Measurements from ENCODE around the gene SDCCAG8.

SDCCAG8 gene

DNA sequence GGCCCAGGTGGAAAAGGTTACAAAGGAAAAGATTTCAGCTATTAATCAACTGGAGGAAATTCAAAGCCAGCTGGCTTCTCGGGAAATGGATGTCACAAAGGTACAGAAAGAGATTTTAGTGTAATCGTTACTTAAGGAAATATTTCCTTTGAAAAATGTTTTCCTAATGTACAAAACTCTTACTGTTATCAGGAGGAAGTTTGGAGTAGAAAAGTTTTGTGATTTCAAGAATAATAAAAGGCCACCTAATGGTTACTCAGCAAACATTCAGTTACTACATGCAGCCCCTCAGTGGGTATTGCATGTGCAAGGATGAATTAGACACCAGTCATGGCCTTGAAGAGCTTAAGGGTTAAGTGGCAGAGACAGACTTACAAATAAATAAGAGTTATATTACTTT lies 85.2 kb downstream of the SDCCAG8 start:
- DNase-seq = no peak

DNA sequence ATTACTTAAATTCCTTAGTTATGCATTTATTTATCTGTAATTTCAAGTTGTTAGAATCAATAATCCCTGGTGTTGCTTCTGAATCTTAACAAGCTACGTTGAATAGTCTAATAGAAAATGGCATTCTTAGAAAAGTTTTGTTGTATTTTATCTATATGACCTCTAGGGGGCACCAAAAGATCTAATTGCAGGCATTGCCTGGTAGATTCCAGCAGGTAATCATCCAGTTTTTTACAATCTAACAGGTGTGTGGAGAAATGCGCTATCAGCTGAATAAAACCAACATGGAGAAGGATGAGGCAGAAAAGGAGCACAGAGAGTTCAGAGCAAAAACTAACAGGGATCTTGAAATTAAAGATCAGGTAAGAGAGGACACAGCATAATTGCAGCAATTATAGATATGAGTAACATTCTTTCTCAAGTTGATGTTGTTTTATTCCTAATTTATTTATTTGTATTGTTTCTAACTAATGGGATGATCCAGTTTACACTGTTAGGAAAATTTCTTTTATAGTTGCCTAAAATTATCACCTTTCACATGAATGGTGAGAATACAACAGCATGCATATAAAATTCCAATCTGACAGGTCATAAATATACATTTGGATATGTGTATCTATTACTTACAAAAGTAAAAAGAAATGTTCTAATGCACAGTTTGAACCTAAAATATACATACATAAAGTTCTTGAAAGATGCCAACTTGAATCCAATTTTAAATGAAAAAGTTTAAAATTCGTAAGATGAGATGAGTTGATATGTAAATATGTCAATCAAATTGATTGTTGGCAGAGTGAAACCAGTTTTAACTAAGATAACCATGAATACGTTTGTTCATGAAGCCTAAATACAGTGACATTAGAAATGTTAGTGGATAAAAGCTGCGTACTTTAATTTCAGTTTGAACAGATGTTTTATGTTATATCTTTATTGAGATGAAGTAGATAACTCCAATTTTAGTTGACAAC lies 88.4 kb downstream of the SDCCAG8 start:
- DNase-seq = no peak

GRCh38 chr1:243345205-243345604 lies 89.4 kb downstream of the SDCCAG8 start:
- no peak for DNase-seq

DNA sequence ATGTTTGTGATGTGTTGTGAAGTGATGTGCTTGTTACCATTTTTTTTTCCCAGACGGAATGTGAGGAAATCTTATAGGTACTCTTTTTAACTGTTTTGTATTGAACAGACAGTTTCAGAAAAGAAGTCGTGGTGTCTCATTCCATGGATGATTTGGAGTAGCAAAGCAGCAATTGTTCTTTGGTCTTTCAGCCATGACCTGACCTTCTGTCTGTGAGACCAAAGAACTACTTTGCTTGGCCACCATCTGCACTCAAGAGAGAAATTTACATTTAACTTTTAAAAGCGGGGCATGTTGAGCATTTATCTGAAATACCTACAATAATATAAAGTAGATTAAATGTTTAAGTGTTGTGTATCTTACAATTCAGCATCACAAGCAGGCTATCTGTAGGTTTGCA lies 90.2 kb downstream of the SDCCAG8 start:
- no peak for DNase-seq

GRCh38 chr1:243346468-243346867 lies 90.6 kb downstream of the SDCCAG8 start:
- DNase-seq = no peak

DNA sequence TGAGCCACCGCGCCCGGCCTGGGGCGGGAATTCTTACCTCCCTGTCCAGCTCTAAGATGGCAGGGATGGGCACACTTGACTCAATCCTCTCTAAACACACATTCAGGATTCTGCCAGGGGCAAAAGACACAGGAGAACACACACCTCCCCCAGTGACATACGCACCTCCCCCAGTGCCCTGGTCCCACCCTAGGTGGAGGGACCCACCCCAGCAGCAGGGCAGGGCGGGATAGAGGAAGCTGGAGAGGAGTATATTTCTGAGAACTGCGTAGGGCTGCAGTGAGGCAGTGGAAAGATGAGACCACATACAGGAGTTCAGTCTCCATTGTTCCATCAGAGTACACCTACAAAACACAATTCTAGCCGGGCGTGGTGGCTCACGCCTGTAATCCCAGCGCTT lies 92.5 kb downstream of the SDCCAG8 start:
- DNase-seq = no peak

- no peak for DNase-seq
Measured at GRCh38 chr1:243349128-243349527, 93.3 kb downstream of the SDCCAG8 start.

DNA sequence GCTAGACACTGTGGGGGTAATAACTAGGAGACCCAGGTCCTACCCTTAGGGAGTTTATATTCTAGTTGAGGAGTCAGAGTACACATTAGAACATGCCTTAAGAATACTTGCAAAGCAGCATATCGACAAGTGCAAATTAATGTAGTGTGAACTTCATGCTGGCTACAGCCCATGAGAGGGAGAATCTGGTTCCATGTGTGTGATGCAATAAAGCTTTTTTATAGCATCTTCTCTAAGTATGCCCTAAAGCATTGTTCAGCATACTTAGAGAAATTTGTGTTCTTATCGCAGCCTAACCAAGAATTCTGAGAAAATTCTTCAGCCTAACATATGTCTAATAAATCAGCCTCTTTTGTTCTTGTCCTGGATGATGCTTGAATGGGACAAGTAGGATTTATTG lies 95.5 kb downstream of the SDCCAG8 start:
- DNase-seq = no peak

DNA sequence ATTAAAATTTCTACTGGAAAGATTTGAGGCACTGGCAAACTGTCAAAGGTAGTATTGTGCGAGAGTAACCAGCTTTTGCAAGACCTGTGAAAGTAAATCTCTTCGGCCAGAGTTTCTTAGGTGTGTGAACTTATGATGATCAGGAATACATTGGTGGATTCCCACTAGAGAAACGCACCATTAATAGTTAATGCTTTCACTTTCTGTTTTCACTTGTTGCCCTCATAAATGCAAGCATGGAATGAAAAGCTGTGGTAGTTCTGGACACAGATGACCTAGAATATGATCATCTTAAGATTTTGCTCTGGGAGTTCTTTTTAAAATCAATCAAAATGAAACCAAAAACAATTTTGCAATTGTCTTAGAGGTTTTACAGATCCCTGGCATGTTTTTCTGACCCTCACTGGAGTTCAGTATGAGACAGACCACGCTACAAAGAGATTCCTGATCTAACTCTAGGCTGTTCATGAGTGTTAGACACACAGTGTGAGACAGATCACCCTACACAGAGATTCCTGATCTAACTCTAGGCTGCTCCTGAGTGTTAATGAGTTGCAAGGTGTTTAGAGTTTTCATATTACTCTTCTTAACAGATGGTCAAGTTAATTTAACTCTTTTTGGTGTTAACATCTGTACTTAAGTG lies 98.8 kb downstream of the SDCCAG8 start:
- no peak for DNase-seq

GRCh38 chr1:243363832-243364231 lies 108.0 kb downstream of the SDCCAG8 start:
- DNase-seq = no peak

- DNase-seq = no peak
Measured at GRCh38 chr1:243364330-243364729, 108.5 kb downstream of the SDCCAG8 start.

- no peak for DNase-seq
Measured at GRCh38 chr1:243364866-243365265, 109.0 kb downstream of the SDCCAG8 start.

GRCh38 chr1:243367314-243367713 lies 111.5 kb downstream of the SDCCAG8 start:
- DNase-seq = no peak

GRCh38 chr1:243374412-243374811 lies 118.6 kb downstream of the SDCCAG8 start:
- no peak for DNase-seq

DNA sequence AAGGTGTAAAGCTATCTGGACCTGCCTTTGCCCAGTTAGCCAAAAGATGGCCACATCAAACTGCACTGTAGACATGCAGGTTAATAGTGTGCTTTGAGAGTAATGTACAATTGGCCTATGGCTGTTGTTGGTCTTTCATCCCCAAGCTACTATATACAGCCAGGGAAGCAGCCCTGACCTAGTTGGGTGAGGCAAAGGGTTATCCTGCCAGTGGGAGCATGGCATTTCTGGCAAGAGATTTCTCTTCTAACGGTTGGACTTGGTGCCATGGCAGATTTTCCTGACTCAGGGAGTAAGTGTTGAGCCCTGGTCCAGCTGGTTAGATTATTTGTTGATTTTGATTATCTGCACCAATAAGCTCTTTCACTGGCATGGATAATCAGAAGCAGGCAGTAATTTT lies 119.8 kb downstream of the SDCCAG8 start:
- DNase-seq = no peak

DNA sequence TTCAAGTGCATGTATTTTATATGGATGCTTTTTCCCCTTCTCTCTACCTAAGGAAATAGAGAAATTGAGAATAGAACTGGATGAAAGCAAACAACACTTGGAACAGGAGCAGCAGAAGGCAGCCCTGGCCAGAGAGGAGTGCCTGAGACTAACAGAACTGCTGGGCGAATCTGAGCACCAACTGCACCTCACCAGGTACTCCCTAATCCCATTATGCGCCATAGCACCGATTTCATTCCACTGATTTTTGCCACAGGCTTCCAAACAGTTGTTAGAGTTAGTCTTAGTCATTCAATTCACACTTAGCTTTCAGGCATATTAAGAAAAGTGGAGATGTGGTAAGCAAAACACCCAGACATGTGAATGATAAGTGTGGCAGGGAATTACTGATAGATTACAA lies 122.8 kb downstream of the SDCCAG8 start:
- no peak for DNase-seq

DNA sequence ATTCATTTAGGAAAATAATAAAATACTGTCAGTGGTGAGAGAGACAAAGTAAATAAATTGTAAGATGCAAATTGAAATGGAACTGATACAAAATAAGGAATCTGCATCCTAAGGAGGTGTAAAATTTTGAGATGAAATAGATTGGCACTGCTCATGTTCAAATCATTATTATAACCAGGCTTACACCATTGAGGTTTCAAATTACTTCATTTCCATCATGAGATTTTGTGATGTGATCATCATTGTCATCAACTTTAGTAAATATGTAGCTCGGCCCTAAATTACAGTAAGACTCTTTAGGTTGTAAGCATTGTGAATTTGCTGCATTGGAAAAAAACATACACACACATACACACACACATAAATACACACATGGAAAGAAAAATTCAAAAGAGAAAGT lies 123.4 kb downstream of the SDCCAG8 start:
- DNase-seq = no peak

DNA sequence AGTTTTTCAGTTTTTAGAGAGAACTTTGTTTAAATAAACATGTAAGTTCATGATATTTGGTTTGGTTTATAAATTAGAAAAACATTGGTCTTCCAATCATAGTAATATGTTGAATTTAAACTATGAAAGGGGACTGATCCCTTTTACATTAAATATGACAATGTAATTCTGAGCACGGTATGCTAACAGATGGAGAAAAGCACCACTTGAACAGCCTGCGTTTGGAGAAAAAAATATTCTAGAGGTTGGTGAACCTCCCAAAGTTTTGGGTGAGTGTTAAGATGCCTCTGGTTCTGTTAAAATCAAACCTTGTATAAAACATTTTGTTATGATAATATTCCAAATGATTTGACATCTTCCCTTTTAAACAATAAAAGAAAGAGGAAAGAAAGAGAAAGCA lies 123.9 kb downstream of the SDCCAG8 start:
- DNase-seq = no peak

DNA sequence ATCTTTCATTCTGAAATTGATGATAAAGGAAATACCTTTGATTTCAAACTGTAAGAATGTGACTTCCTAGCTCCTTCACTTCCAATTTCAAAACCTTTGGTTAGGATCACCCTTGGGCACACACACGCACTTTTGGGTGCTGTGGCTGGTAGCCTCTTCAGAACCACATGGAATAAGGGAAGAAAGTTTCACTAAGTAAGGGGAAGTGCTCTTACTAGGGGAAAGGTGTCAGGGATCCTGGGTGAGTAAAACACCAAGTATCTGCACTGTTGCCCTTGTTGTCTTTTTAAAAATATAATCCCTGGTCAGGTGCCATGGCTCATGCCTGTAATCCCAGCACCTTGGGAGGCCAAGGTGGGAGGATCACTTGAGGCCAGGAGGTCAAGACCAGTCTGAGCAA lies 132.4 kb downstream of the SDCCAG8 start:
- DNase-seq = no peak

GRCh38 chr1:243390162-243390791 lies 134.4 kb downstream of the SDCCAG8 start:
- DNase-seq = no peak

DNA sequence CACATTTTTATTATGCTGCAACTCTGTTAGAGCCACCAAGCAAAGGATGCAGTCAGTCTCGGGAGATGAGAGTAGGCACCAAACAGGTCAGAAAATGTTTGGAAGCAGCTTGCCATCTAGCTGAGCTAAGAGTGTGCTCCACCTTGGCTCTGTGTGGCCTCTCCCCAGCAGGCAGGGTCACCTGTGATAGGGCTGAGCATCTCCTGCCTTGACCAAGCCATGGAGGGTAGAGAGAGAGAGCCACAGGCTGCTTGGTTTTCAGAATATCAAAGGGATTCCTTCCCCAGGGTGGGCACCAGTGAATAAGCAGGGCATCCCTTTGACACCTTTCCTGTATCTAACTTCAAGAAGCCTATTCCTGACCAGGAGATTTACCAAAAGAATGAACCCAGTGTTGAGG lies 135.5 kb downstream of the SDCCAG8 start:
- DNase-seq = no peak

DNA sequence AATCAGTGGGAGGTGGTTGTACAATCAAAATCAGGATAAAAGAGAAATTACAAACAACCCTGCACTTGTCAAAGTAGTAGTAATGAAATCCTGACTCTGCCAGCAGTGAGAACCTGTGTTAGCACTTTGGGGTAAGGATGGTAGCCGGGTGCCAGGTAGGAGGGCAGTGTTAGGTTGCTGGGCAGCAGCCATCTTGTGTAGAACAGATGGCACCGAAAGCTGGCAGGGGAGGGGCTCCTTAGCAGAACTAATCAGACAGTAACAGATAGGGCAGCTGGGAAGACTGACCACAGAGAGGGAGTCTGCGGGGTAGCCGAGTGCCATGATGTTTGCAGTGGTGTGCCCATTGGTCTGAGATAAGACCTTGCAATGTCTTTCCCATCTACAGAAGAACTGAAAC lies 137.3 kb downstream of the SDCCAG8 start:
- no peak for DNase-seq

DNA sequence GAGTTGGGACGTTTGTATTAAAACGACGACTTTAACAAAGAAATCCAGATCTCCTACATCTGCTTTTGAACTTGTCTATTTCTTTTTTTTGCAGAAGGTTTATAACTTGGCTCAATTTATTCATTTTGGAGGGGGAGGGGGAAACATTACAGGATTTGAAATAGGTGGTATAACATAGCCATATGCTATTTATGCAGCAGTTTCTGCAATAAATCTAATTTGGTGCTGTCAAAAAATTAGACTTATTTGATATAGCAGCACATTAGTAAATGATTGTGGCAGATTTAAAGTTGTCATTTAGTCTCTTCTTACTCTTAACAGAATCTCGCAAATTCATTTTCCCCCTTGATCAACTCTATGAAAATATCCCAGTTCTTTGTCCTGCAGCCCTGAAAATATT lies 138.2 kb downstream of the SDCCAG8 start:
- no peak for DNase-seq
